SKM-1 (cell line): ENCODE results near the gene GNAS-AS1.
A peak's percentile ranks its signal among the peaks of the same experiment; 100 is the strongest.

Source experiments
- DNase-seq: peaks from one replicate; lab custom pipeline; 2025; ENCODE audit not compliant: unreplicated experiment; lab: John Stamatoyannopoulos, UW

The GNAS-AS1 gene

GRCh38 chr20:58850693-58851174 is at the start of gene GNAS-AS1:
Gene GNAS-AS1 (minus strand): TSS chr20:58850902.
- DNase-seq, result no peak

DNA sequence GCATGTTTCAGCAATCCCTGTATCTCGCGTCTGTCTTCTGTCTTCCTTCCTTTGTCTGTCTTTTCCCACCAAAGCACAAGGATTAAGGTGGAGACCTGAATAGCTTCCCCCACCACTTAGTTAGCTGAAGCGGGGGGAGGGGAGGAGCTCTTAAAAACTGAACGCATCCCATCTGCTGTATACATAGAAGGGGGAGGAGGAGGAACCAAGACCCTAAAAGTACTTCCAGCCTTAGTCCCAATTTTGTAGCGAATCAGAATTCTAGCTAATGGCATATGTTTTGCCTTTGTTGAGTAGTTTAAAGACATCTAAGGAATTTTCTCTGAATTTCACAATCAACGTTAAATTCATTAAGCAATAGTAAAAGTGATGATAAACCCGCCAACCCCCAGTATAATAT is 49.7 kb upstream of the GNAS-AS1 start:
- DNase-seq, result no peak

DNA sequence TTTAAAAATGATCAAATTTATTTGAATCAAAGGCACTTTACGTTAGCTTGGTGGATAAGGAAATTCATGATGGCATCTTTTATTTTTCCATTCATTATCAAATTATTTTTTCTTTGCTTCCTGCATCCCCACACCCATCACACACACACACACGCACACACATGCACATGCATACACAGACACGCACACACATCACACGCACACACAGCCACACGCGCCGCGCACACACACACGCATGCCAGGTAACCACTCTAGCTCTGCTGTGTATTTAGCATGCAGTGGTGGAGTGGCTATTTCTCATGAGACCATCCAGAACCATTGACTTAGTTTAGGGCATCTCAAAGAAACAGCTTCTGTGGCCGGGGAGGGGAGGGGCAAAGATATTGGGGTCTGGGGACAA is 48.8 kb upstream of the GNAS-AS1 start:
- DNase-seq, result no peak

GRCh38 chr20:58898629-58899408 is 48.1 kb upstream of the GNAS-AS1 start:
- no peak for DNase-seq

- no peak for DNase-seq
Measured at GRCh38 chr20:58897488-58897887, 46.8 kb upstream of the GNAS-AS1 start.

DNA sequence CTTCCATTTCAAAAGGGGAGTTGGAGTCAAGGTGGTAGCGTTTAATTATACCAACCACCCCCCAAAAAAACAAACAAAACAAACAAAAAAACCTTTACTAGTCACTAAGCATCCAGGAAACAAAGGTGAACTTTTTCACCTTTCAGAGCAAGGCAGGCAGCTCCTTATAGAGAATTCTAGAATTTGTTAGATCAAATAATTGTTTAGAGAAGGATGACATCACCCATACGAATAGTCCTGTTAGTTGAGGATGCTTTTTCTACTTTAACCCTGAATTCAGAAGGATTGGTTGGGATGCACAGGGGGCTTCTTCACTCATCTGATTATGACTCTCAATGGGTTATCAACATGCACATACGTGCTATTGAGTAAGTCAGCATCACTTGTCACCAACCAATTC is 46.1 kb upstream of the GNAS-AS1 start:
- no peak for DNase-seq

DNA sequence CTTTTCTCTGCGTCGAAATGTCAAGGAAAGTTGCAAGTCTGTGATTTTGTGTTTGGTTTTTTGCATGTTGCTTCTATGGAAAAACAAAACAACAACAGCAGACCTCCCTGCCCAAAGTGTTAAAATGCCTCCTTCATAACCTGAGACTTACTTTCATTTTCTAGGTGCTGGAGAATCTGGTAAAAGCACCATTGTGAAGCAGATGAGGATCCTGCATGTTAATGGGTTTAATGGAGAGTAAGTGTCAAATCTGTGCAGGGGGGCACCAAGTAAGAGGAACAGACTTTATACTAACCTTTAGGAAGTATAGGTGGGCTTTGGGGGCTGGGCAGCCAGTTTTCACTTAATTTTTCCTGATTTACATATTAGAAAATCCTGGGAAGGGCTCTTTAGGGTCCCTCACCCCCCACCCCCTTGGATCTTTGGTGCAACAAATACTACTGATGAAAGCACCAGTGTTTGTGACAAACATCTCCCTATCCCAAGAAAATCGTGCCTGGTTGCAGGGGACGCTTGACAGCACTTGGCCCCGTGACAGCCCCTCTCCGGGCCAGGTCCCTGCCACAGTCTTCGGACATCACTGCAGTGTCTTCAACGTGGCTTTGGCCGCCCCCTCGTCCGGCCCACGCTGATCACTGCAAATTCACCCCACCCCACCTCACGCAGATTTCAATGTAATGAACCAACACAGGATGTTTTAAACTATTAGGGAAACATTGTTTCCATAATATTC is 44.9 kb upstream of the GNAS-AS1 start:
- no peak for DNase-seq

DNA sequence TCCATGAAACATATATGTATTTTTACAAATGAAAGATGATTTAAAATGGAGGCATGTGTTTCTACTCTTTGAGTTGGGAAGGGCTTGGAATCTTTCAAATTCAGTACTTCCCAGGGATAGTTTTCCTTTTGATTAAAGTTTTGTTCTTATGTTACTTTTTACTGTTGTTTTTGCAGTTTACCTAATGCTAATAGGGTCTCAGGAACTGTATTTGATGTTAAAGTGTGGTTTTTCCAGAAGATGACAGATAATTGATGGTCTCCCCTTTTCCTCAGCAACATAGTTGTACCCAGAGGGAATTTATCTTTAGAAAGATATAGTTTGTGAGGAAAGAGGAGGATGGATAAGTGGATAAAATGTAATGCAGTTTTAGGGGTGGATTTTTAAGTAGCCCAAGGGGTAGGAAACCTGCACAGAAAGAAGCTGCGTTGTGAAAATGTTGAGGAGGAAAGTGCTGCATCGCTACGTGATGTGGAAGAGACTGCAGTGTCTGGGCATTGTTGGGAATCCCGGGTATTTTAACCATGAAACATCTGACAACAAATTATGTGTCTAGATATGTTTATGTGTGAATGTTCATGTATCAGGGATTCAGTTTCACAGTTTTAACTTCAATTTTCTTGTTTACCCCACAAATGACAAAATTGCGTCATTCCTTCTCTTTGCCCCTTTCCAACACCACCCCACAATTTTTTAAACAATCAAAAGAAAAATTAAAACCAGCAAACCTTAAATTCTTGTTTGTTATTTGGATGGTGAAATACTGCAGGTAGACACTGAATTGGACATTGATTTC is 44.1 kb upstream of the GNAS-AS1 start:
- no peak for DNase-seq

DNA sequence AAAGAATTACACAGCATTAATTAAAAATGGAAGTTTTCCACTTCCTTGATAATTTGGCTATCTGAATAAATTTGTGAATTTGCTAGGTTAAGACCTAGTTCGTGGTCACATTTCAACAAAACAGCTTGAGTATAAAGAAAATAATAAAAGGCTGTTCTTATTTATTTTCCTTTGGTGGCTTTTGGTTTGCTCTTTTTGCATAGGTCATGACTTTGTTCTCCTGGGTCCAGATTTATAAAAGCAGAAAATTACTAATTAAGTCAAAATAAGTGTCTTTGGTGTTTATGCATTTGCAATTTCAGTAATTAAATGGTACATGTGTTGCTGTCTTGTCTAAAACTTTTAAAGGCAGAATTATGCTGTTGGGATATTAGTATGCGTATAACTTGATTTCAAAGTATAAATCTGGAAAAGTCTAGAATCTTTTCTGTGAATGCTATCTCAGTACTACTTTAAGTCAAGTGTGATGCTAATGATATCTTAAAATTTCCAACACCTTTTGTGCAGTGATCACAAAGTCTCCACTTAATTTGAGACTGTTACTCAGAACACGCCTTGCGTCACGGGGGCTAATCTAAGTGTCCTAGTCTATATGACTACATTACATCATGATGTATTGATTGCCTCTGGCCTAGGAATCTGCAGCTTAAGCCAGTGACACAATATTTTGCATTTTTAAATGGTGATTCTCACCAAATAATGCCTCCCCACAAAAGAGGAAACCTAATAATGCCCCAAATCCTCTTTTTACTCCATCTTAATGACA is 42.8 kb upstream of the GNAS-AS1 start:
- no peak for DNase-seq

GRCh38 chr20:58892932-58893224 is 42.2 kb upstream of the GNAS-AS1 start:
- DNase-seq, result no peak

DNA sequence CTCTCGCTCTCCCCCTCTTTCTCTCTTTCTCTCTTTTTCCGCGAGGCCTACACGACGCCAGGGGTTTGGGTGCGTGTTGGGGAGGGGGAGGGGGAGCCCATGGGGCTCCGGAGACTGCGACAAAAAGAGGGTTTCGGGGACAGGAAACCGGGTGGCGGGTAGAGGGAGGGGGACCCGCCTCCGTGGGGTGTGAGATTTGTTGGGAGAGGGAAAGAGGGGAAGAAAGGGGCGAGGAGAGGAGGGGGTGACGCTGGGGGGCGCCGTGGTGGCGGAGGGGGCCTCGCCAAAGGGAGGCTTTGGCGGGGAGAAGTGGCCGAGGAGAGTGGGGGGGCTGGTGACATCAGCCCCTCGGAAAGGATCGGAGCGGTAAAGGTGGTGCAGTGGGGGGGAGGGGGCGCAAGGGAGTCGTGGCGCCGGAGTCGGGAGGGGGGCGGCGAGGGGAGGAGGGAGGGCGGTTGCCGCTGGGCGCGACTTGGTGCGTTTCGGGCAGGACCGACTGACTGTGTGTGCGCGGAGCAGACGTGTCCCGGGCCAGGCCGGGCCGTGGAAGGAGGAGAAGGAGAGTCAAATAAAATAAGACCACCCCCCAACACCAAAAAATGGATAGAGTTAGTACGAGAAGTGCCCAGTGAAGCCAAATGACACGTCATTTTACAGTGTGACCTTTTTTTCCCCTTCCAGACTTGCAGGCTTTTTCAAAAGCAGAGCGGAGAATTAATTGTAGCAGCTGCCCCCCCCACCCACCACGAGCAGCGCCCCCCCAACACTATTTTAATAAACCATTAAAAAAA is 41.6 kb upstream of the GNAS-AS1 start:
- no peak for DNase-seq

GRCh38 chr20:58891718-58892140 is 41.0 kb upstream of the GNAS-AS1 start:
- DNase-seq, result no peak

DNA sequence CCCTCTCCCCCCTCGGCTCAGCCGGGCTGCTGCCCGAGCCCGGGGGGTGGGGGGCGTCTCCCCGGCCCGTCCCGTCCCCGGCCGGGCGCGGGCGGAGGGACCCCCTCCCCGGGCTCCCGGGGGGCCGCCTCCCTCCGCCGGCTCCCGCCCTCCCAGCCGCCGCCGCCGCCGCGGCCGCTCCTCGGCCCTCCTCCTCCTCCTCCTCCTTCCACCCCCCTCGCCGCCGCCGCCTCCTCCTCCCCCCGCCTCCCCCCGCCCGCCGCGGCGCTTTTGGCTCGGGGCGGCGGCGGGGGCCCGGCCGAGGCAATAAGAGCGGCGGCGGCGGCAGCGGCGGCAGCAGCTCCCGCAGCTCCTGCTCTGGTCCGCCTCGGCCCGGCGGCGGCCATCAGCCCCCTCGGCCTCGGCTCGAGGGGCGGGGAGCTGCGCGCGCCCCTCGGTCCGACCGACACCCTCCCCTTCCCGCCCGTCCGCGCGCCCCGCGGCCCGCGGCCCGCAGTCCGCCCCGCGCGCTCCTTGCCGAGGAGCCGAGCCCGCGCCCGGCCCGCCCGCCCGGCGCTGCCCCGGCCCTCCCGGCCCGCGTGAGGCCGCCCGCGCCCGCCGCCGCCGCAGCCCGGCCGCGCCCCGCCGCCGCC is 40.5 kb upstream of the GNAS-AS1 start:
- DNase-seq, result peak; percentile 35

DNA sequence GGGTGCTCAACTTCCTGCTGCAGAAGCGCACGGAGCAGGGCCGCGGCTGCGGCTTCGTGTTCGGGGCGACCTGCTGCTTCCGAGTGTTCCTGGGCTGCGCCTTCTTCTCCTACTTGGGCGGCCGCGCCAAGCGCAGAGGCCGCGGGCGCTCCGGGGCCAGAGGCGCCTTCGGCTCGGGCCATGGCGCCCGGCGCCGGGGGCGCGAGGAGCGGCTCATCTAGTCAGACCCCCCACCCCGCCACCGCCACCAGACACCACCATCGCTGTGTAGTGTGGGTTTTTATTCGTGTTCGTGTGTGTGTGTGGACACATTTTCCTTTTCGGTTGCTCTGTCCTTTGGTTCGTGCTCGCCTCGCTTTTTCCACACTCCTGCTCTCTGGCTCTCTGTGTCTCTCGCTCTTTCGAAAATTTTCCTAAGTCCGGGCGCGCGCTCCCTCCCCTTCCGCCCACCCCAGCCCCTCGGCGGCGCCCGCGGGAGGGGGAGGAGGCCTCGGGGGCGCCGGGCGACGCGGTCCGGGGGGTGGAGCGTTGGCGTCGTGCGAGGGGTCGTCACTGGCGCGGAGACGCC is 39.9 kb upstream of the GNAS-AS1 start:
- DNase-seq, result peak; percentile 35

- no peak for DNase-seq
Measured at GRCh38 chr20:58889798-58890517, 39.3 kb upstream of the GNAS-AS1 start.

DNA sequence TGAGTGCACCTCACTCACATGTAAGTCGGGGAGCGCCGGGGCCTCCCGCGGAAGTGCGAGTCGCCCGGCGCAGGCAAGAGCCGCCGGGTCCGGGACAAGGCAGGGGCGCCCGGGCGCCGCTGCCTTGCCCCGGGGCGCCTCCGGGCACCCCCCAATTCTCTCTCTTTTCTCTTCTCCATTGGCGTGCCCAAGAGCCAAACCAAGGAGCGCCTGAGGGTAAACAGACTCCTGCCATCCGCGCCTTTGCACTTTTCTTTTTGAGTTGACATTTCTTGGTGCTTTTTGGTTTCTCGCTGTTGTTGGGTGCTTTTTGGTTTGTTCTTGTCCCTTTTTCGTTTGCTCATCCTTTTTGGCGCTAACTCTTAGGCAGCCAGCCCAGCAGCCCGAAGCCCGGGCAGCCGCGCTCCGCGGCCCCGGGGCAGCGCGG is 38.6 kb upstream of the GNAS-AS1 start:
- no peak for DNase-seq

- DNase-seq, result peak; percentile 64
Measured at GRCh38 chr20:58888521-58889333, 38.0 kb upstream of the GNAS-AS1 start.

DNA sequence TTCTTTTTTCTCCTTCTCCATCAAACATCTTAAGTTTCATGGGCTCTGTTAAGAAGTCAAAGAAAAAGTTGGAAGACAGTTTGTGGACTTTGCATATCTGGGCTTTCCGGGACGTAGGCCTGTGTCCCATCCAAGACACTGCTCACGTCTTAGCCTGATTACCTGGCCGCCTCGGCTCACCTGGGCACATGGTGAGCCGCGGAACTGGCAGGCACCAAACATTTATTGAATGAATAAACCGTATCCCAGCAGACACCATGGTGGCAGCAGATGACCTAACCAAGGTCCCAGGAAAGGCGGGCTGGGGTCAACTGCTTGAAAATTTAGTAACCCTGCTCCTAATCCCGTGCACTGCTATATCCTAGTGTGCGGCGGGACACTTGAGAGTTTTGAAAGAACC is 37.4 kb upstream of the GNAS-AS1 start:
- DNase-seq, result no peak
